ENCODE results near the gene MTOR. TPM values are rescaled to one million over a fixed set of nuclear protein-coding genes. Genes with fewer than 3 reads are reported as not detected.

MTOR gene
- total and polyA plus RNA-seq, 5 experiments from 2014 or later: 3.5 to 45.9 (median 7.2) TPM

DNA sequence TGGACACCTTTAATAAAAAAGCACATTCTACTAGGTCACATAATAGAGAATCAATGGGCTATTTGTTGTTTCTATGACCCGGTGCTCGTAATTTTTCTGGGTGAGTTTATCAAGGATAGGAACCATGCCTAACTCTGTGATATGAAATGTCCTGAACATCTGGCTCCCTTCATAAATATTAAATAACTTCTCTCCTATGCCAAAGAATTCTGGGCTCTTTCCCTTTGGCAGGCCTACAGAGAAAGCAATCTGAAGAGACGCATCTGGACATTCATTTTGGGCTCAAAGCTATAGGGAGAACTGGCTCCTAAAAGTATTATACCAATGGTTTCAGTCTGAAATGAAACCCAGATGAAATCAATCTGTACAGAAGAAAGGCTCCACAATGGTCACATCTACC is 112.0 kb downstream of the MTOR start:
- ATAC-seq: no peak
- POLR2A ChIA-PET: no interaction called here
- H3K9me3 Mint-ChIP-seq: no peaks in the 10 kb centered on the region

DNA sequence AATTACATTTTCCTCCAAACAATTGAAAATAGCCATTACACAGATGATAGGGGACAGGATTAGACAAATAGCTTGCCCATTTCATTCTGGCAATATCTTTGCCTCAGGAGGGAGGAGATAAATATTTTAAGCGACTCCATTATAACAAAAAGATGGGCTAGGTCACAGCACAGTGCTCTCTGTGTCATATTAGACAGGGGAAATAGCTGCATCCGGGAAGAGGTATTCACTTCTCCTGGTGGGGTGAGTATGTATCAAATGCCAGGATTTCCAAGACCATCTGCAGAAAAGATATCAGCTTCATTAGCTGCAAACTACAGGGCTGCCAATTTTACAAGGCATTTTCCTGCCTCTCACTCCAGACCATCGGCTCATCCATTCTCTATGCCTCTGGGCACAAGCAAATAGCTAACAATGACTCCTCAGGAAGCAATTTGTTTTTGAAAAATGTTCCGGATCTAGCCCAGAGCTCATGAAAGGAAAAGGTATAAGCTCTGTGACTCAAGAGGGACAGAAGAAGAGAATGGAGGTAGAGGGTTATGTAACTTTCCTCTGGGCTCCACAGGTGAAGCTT is 115.1 kb downstream of the MTOR start:
- no peaks in the 10 kb centered on the region for H3K4me1 Mint-ChIP-seq
- POLR2A ChIA-PET: no interaction called here
- H3K4me3 Mint-ChIP-seq: no peak overlapping the region
- H3K27me3 Mint-ChIP-seq: no peaks in the 10 kb centered on the region
- DNase-seq: no peak
- ATAC-seq: no peak
- H3K9me3 Mint-ChIP-seq: no peaks in the 10 kb centered on the region
- H3K27ac Mint-ChIP-seq: no peak overlapping the region
- peaks cover 0 to 90% (median 35%) of the 10 kb centered on the region in 3 donors for H3K36me3 Mint-ChIP-seq

More for the DNA sequence above, 112.0 kb downstream of the MTOR start:
- Mint-ChIP-seq H3K27me3 (no peaks in the 10 kb centered on the region), H3K4me1 (no peaks in the 10 kb centered on the region), H3K27ac (peak overlapping the region in 1 of 10 donors; percentile 43), H3K36me3 (peaks cover 0 to 85% (median 35%) of the 10 kb centered on the region in 3 donors), H3K4me3 (no peak overlapping the region)
- no peak for DNase-seq

DNA sequence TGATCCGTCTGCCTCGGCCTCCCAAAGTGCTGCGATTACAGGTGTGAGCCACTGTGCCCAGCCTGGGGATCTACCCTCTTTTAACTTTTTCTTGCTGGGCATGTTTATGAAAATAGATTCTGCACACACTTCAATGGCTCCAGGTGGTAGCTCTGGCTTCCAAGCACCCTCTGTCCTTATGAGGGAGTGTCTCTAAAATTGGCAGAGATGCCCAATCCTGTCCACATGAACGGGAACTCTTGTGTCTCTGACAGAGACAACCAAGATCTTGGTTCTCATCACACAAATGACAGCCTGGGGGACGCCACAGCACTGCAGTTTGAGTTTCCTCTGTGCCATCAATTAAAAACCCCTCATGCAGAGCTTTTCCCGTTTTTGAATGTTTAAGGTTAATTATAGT is 116.6 kb downstream of the MTOR start:
- DNase-seq (no peak), ATAC-seq (no peak)
- Mint-ChIP-seq H3K27me3 (no peaks in the 10 kb centered on the region), H3K9me3 (no peaks in the 10 kb centered on the region), H3K4me3 (no peak overlapping the region), H3K4me1 (no peaks in the 10 kb centered on the region), H3K27ac (no peak overlapping the region), H3K36me3 (peaks cover 0 to 85% (median 32%) of the 10 kb centered on the region in 3 donors)
- POLR2A ChIA-PET: no interaction called here

DNA sequence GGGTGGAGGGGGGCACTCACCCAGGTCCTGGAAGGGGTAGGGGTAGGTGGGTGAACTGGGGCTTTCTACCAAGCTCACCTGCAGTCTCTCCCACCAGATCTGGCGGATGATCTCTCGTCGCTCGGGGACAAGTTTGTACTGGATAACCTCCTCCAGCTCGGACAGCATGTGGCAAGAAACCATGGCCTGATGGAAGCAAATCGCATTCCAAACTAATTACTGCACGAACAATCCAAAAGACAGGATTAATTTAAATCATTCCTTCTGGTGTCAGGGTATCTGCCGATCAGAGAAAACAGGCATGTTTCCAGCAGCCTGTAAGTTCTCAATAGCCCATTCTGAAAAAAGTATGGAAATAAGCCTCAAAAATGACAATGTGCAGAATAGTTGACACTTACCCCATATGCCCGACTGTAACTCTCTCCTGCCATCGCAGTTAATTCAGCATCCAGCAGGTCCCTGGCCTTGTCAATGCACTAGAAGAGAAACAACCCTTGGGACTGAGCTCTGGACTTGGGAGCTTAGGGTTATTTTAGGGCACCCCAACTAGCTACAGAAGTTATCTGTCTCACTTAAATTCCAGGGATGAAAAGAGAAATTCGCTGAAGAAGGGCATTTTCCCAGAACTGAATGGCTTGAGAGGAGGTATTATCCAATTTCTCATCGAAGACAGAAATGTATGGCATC is 117.6 kb downstream of the MTOR start:
- POLR2A ChIA-PET: no interaction called here

DNA sequence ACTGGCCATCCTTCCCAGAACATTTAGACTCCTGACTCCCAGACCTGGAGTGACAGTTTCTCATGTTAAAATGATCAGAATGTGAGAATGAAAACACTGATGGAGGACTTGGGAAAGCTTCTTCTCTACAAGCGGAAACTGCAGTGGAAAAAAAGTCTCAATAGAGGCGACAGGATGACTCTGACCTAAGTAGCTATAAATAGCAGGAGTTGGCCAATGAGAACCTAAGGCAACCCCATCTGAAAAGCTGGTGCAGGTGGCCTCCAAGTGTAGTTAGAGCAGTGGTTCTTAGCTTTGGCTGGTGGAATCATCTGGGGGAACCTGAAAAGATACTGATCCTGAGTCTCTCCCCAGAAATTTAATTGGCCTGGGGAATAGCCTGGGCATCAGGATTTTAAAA is 118.4 kb downstream of the MTOR start:
- POLR2A ChIA-PET: no interaction called here
- H3K4me1 Mint-ChIP-seq: no peaks in the 10 kb centered on the region
- H3K27ac Mint-ChIP-seq: no peak overlapping the region
- H3K36me3 Mint-ChIP-seq: peaks cover 0 to 83% (median 29%) of the 10 kb centered on the region in 3 donors
- no peak for DNase-seq
- no peak for ATAC-seq
- H3K27me3 Mint-ChIP-seq: no peaks in the 10 kb centered on the region
- H3K9me3 Mint-ChIP-seq: no peaks in the 10 kb centered on the region
- no peak overlapping the region for H3K4me3 Mint-ChIP-seq

More for the DNA sequence above, 117.6 kb downstream of the MTOR start:
- Mint-ChIP-seq H3K36me3 (peaks cover 0 to 83% (median 29%) of the 10 kb centered on the region in 3 donors), H3K9me3 (no peaks in the 10 kb centered on the region), H3K4me3 (no peak overlapping the region), H3K27me3 (no peaks in the 10 kb centered on the region), H3K4me1 (no peaks in the 10 kb centered on the region), H3K27ac (no peak overlapping the region)
- ATAC-seq: no peak
- no peak for DNase-seq

DNA sequence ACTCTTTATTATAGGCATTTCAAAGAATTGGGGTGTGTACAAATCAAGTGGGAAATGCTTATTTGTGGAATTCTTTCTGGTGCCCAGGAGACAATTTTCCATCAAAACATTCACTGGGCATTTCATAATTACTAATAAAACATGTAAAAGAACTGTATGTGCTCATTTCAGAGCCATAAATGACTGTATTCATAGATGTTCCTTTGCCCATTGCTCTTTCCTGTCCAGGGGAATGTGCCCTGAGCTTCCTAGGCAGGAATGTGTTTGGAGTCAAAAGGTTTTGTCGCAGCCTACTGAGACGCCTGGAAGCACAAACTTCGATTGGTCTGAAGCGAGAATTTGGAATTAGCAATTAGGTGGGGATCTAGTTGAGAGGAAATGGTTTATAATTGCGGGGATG is 119.0 kb downstream of the MTOR start:
- no peaks in the 10 kb centered on the region for H3K4me1 Mint-ChIP-seq
- peaks cover 0 to 84% (median 32%) of the 10 kb centered on the region in 3 donors for H3K36me3 Mint-ChIP-seq
- DNase-seq (no peak), ATAC-seq (no peak)
- POLR2A ChIA-PET: no interaction called here
- peak overlapping the region in 1 of 10 donors; percentile 19 for H3K27ac Mint-ChIP-seq
- H3K9me3 Mint-ChIP-seq: no peaks in the 10 kb centered on the region
- no peak overlapping the region for H3K4me3 Mint-ChIP-seq
- no peaks in the 10 kb centered on the region for H3K27me3 Mint-ChIP-seq

DNA sequence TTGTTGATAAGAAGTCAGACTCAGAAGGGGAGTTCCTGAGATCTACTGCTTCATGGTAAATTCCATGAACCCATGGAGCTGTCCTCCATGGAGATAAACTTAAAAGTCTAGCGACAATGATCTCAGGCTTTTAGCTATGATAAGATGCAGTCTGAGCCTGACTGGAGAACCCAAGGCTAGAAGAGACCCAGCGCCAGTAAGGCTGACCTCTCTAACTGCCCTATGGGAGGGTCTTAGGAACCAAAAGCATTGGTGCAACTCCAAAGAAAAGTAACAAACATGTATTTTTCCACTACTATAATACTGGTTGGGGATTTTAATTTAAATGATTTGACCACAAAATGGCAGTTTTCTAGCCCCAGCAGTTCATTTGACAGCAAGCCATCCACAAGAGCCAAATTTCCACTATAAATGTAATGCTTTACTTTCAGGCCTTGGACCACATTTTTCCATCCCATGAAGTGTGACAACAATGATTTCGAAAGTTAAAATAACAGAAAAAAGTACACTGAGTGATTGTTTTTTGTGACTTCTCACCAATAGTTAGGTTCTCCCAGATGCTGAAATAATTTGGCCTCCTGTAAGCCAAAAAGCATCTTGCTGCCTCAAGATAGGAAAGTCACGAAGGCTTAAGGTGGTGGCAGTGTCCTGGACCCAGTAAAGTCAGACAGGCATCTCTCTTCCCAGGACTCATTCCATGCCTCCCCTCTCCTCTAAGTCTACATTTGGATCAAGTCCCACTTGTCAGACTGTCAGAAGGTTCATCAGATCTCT is 119.5 kb downstream of the MTOR start:
- DNase-seq (no peak), ATAC-seq (no peak)
- Mint-ChIP-seq H3K4me3 (no peak overlapping the region), H3K27ac (peak overlapping the region in 1 of 10 donors; percentile 19), H3K36me3 (peaks cover 0 to 84% (median 32%) of the 10 kb centered on the region in 3 donors), H3K4me1 (no peaks in the 10 kb centered on the region), H3K27me3 (no peaks in the 10 kb centered on the region), H3K9me3 (no peaks in the 10 kb centered on the region)
- POLR2A ChIA-PET: no interaction called here

DNA sequence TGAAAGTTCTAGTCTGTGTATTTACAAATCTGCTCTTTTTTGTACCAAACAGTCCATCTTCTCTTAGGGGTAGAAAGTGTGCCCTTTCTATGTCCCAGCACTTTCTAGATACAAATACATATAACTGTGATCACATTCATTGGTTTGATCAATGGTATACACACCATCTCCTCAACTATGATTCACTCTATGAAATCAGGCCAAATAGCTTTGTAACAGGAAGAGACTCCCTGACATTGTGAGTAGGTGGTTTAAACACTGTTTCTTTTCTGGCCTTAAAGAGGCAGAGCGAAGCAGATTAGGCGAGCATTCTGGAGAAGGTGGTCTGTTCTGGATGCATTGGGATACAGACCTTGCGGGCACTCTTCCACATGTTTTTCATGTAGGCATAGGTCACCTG is 123.4 kb downstream of the MTOR start:
- POLR2A ChIA-PET: no interaction called here
- Mint-ChIP-seq H3K27ac (no peak overlapping the region), H3K9me3 (no peaks in the 10 kb centered on the region), H3K4me3 (no peak overlapping the region), H3K36me3 (peaks cover 0 to 78% (median 12%) of the 10 kb centered on the region in 3 donors), H3K27me3 (no peaks in the 10 kb centered on the region), H3K4me1 (no peaks in the 10 kb centered on the region)
- ATAC-seq (no peak), DNase-seq (no peak)

DNA sequence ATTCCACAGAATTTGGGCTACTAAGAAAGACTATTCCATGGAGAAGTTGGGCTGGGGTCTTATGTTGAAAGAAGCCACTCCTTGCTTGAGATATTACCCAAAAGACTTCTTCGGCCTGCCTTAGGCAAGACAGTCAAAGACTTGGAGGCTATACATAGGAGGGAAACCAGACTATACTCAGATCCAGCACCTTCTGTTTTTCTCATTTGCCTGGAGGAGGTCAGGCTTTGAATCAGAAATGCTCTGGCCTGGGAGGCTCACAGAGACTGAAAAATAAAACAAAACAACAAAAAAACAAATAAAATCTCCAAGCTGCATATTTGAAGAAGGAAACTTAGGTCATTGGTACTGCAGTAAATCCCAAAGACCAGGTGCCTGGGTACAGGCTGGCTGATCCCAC is 124.3 kb downstream of the MTOR start:
- H3K4me3 Mint-ChIP-seq: no peak overlapping the region
- POLR2A ChIA-PET: no interaction called here
- H3K4me1 Mint-ChIP-seq: no peaks in the 10 kb centered on the region
- H3K36me3 Mint-ChIP-seq: peaks cover 0 to 78% (median 9%) of the 10 kb centered on the region in 3 donors
- no peaks in the 10 kb centered on the region for H3K27me3 Mint-ChIP-seq
- no peaks in the 10 kb centered on the region for H3K9me3 Mint-ChIP-seq
- peak overlapping the region in 2 of 10 donors; percentile 48 to 53 for H3K27ac Mint-ChIP-seq
- DNase-seq (no peak), ATAC-seq (no peak)

DNA sequence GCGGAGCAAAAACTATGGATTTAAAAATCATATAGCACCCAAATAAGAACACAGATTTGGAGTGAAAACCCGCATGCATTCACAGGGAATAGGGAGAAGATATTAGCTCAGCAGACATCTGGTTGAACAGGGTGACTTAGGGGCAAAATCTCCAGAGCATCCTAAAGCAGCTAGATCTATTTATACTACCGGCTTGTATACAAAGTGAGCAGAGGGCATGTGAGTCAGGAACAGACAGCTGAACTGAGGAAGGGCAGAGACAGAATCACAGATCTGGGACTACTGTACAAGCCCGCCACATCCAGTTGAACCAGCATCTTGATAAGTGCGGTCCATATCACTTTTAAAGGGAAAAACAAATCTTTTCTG is 127.5 kb downstream of the MTOR start:
- Mint-ChIP-seq H3K27me3 (no peaks in the 10 kb centered on the region), H3K4me3 (no peak overlapping the region), H3K36me3 (peaks cover 0 to 94% (median 21%) of the 10 kb centered on the region in 3 donors), H3K9me3 (no peaks in the 10 kb centered on the region), H3K27ac (peak overlapping the region in 1 of 10 donors; percentile 20), H3K4me1 (peaks cover 0 to under 1% (median 0%) of the 10 kb centered on the region in 4 donors)
- POLR2A ChIA-PET: no interaction called here
- DNase-seq (no peak), ATAC-seq (no peak)

DNA sequence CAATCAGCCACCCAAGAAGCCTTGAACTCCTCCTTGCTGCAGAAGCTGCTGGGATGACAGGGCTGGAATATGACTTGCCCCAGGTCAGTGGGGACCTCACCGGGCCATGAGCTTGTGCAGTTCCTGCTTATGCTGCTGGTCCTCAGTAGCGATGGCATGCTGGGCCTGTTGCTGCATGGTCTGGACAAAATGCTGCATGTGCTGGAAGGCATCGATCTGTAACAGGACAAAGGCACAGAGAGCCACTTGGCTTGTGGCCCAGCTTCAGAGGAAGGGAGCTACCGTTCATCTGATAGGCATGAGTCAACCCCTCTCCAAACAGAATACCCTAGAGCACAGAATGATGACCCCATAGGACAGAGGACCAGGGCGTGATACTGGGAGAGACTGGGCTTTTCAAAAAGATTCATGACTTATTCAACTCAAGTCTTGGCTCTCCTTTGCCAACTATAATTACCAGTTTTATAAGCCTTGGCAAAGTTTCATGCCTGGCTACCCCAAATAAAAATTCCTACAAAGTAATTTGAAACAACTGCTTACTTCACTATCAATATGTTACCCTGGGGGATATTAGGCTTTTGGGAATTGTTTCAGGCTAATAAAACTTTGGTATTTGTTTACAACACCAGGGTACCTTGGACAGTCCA is 128.0 kb downstream of the MTOR start:
- peak overlapping the region in 1 of 10 donors; percentile 25 for H3K27ac Mint-ChIP-seq
- H3K4me3 Mint-ChIP-seq: no peak overlapping the region
- DNase-seq (no peak), ATAC-seq (no peak)
- H3K9me3 Mint-ChIP-seq: no peaks in the 10 kb centered on the region
- peaks cover 0 to 94% (median 23%) of the 10 kb centered on the region in 3 donors for H3K36me3 Mint-ChIP-seq
- peaks cover 0 to 2% (median 0%) of the 10 kb centered on the region in 4 donors for H3K4me1 Mint-ChIP-seq
- no peaks in the 10 kb centered on the region for H3K27me3 Mint-ChIP-seq
- POLR2A ChIA-PET: interaction anchor here (0.5 kb wide), 1 partner anchor 11 kb away, joined by 4 read pairs; no protein-coding TSS in a partner anchor

DNA sequence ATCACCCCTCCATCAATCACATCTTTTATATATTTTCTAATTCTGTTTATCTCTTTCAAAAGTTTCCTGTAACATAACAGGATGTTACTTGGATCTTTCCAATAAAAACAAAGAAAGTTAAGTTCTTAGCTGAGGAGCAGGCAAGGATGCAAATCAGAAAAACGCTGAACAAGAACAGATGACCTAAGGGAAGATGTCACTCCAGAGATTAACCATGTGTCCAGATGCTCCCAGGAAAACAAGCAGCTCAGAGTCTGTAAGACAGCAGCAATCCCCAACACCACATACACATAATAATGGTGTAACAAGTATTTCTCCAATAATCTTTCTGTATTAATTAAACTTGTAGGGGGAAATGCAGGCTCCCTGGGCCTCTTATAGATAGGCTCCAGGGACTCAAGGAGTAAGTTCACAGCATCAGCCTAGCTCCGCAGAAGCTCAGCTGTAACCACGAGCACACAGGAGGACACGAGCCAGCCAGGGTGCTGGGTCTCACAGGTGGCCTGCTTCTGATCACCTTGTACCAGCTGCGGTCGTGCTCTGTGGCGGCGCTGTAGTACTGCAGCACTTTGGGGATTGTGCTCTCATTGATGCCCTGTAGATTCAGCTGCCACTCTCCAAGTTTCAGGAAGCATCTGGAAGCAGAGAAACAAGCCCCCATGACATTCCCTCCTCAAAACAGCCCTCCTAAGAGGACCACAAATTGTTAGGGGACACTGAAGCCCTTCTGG is 129.6 kb downstream of the MTOR start:
- no peaks in the 10 kb centered on the region for H3K9me3 Mint-ChIP-seq
- H3K4me1 Mint-ChIP-seq: peaks cover 0 to 2% (median 0%) of the 10 kb centered on the region in 4 donors
- no peak overlapping the region for H3K4me3 Mint-ChIP-seq
- no peak for DNase-seq
- H3K27me3 Mint-ChIP-seq: no peaks in the 10 kb centered on the region
- POLR2A ChIA-PET: no interaction called here
- peaks cover under 1 to 94% (median 25%) of the 10 kb centered on the region in 3 donors for H3K36me3 Mint-ChIP-seq
- peak overlapping the region in 1 of 10 donors; percentile 56 for H3K27ac Mint-ChIP-seq
- ATAC-seq: no peak

Measured in naive thymus-derived CD8-positive, alpha-beta T cell (primary cell).